GM21381 (cell line): ENCODE results near the gene PTTG1IP2.

ENCODE experiments used
- ATAC-seq: cut with Tn5 transposase; IDR thresholded peaks from one replicate; pipeline ENCODE4 v1.9.1; 2021; ENCODE audit warnings: mild to moderate bottlenecking, moderate library complexity; ENCODE audit not compliant: unreplicated experiment

Gene PTTG1IP2

DNA sequence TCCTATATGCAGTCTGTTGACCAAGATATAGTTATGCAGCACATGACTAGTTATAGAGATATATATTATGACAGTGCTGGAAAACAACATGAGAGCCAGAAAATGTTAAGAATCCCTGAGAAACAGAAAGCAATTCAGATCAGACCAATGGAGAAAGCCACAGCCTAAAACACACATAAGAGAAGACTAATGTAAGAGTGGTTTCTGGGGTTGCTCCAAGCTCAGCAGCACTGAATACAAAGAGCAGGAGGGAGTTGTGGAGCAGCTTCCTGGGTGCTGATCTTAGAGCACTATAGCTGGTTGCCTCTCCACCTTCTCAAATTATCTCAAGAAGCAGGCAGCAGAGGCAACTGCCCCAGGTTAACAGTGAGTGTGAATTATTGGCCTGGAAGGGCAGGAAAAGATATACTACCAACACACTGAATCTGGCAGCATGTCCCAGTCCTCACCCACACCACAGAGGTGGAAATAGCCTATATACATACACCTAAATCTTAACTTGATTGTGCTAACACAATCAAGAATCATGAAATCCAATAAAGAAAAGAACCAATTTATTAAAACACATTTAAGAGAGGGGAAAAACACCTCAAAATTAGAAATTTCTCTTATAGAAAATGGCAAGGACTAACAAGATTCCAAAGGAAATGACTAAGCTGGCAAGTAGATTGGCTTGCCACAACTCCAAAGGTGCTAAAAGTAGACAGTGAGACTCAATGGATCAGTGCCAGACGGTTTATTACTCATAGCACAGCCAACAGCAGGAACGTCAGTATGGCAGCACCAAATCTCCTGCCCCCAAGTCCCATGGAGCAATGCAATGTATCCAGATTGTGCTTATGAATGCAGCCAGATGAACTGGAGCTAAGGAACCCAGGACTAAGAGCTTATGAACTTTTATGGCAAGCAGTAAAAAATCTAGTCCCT lies 5.1 kb downstream of the PTTG1IP2 start:
- no peak for ATAC-seq

- no peak for ATAC-seq
Observed at GRCh38 chr7:90483251-90483650, 13.8 kb downstream of the PTTG1IP2 start.

- ATAC-seq, result no peak
Observed at GRCh38 chr7:90484706-90485105, 15.3 kb downstream of the PTTG1IP2 start.

- ATAC-seq, result no peak
Observed at GRCh38 chr7:90485734-90486316, 16.4 kb downstream of the PTTG1IP2 start.

DNA sequence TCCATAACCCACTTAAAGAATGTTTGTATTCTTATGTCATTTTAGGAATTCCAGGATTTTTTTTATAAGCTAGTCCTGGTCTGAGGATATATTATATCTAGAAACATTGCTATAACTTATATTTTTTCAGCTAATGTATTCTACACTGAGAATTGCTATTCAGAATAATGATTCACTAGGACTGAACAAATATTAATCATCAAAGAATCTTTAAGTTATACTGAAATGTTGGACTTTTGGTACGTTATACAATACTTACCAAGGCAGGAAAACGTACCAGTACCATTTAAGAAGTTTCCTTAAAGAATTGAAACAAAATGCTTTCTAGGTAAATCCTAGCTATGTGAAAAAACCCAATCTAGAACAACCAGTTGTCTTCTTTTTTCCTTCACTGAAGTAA lies 18.4 kb downstream of the PTTG1IP2 start:
- ATAC-seq, result no peak

DNA sequence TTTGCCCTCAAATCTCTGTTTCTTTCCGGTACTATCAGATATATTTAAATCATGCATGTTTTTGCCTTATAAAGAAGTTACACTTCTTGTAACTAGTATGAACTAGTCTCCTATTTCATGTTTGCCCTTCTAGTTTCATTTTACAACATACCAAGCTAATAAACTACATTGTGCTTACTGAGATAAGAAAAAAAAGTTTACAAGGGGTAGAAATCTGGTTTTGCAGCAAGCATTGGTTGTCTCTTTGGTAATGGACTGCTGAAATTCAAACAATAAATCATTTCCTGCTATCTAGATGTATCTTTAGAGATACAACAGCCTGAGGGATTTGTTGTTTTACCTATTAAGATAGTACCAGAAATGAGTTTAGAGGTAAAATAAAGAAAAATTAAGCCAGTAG lies 18.8 kb downstream of the PTTG1IP2 start:
- no peak for ATAC-seq

GRCh38 chr7:90492250-90492649 lies 22.8 kb downstream of the PTTG1IP2 start:
- ATAC-seq, result no peak

DNA sequence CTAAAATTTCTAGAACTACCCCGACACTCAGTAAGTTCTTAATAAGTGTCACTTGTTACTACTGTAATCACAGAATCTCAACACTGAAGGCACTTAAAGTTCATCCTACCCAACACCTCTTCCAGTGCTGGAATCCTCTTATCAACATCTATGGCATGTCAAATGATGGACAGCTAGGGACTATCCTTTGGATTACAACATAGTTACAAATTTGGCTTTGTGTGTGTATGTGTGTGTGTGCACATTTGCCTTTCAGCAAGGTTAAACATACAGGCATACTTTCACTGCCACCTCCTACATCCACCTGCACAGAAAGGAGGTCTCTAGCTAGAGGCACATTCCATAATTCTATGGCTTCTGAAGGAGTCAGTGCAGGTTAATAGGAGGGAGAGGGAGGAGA lies 25.8 kb downstream of the PTTG1IP2 start:
- ATAC-seq, result no peak

GRCh38 chr7:90502539-90502938 lies 33.1 kb downstream of the PTTG1IP2 start:
- no peak for ATAC-seq

DNA sequence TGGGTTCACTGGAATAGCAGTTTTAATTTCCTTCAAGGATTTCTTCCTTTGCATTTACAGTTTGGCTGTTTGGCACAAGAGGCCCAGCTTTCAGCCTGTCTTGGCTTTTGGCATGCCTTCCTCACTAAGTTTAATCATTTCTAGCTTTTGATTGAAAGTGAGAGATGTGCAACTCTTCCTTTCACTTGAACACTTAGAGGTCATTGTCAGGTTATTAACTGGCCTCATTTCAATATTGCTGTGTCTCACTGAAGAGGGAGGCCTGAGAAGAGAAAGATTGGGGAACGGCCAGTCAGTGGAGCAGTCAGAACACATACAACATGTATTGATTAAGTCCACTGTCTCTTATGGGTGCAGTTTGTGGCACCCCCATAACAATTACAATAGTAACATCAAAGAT lies 33.9 kb downstream of the PTTG1IP2 start:
- ATAC-seq, result peak; percentile 64

- ATAC-seq, result no peak
Observed at GRCh38 chr7:90507692-90508091, 38.3 kb downstream of the PTTG1IP2 start.

DNA sequence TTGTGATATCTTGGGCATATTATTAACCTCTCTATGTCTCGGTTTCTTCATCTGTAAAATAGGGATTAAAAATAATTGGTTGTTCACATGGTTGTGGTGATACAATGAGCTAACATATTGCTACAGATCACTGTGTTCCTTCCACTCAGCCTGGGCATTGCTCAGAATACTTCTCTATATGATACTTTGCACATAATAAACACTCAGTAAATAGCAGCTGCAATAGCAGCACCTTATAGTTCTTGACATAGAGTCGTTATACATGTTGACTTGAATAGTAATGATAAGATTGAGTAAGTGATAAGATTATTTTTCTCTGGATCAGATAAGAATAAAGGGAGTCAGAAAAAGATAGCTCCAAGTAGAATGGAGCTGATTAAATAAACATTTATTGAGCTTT lies 42.3 kb downstream of the PTTG1IP2 start:
- ATAC-seq, result no peak

GRCh38 chr7:90512821-90513254 lies 43.4 kb downstream of the PTTG1IP2 start:
- ATAC-seq, result no peak

DNA sequence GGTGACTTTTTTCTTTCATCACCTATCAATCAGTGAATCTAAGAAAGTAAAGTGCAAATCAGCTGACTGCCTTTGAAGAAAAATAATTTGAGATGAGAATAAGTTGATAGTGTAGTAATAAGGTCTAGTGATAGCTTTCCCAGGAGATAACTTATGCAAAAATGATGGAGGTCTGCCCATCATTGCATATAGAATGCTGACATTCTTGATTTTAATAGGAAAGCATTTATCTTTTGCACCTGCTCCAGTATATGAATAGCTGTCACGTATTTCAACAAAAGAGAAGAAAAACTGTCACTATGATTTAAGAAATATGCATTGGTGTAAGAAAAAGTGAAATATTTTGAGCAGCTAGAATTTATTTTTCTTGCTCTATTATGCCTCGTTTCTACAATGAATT lies 46.8 kb downstream of the PTTG1IP2 start:
- ATAC-seq, result no peak

DNA sequence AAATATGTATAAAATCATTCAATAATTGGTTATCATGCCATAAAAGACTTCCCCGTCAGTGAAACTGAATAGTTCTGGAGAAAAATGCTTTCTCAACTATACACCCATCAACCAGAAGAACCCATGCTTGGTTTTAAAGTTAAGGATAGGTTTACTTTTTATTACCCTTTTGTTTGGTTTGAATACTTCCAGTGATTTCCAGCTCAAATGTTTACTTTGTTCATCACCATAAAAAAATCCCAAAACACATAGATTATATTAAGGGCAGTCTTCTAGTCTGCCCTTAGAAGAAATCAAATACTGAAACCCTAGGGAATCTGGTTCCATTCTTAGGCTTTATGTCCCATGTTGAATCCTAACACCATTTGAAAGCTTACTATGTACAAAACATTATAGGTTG lies 49.2 kb downstream of the PTTG1IP2 start:
- no peak for ATAC-seq

DNA sequence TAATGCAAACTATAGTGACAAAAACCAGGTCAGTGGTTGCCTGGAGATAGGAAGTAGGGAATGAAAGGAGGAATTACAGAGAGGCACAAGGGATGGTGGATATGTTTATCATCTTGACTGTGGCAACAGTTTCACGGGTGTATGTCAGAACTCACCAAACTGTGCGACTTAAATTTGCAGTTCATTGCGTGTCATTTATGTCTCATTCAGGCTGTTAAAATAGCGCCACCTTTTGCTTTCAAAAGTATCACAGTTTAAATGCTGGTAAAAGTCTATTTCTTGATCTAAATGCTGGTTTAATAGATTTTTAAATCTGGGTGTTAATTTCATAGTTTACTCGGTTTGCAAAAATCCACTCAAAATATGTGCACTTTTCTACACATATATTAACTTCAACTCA lies 51.0 kb downstream of the PTTG1IP2 start:
- no peak for ATAC-seq

- ATAC-seq, result no peak
Observed at GRCh38 chr7:90530263-90530662, 60.8 kb downstream of the PTTG1IP2 start.

DNA sequence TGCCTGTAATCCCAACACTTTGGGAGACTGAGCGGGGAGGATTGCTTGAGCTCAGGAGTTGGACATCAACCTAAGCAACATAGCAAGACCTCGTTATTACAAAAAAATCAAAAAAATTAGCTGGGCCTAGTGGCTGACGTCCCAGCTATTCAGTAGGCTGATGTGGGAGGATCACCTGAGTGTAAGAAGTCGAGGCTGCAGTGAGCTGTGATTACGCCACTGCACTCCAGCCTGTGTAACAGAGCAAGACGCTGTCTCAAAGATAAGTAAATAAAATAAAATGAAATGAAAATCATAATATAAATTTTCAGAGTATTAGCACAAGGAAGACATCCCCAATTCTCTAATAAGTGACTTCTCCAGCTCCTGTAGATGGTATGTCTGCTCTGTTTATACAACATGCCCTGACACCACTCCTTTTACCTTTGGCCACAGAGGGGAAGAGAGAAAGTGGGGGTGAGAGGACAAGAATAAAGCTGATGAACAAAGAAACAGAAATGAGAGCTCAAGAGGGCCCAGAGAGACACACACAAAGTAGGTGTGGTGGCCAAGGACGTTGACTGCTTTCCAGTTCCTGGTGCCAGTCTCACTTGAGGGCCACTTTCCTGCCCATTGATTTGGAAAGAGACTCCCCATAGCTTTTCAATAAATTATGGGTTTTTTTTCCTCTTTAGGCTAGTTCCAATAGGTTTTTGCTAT lies 62.9 kb downstream of the PTTG1IP2 start:
- ATAC-seq, result no peak

GRCh38 chr7:90536449-90536848 lies 67.0 kb downstream of the PTTG1IP2 start:
- peak; percentile 60 for ATAC-seq

- no peak for ATAC-seq
Observed at GRCh38 chr7:90538405-90538804, 69.0 kb downstream of the PTTG1IP2 start.

DNA sequence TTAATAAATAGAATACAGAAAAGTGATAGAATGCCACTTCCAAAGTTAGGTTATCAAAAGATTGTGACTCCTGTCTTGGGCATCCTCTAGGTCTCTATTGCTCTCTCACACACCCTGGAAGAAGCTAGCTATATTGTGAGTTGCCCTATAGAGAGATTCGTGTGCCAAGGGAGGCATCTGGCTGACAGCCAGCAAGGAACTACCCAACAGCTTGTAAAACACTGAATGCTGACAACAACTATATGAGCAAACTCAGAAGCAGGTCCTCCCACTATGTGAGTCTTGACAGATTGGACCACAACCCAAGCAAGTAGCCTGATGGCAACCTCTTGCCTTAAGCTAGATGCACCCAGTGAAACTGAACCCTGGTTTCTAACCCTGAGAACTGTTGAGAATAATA lies 71.0 kb downstream of the PTTG1IP2 start:
- no peak for ATAC-seq

DNA sequence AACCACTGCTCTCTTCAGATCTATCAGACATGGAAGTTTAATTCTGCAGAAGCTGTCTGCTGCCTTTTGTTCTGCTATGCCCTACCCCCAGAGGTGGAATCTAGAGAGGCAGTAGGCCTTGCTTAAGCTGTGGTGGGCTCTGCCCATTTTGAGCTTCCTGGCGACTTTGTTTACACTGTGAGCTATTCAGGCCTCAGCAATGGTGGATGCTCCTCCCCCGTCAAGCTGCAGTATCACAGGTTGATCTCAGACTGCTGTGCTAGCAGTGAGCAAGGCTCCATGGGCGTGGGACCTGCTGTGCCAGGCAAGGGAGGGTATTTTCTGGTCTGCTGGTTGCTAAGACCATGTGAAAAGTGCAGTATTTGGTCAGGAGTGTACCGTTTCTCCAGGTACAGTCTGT lies 81.6 kb downstream of the PTTG1IP2 start:
- no peak for ATAC-seq
